Islet precursor cell (in vitro differentiated cells): Measurements from ENCODE around the gene ZNF837.
"Not testable (repeated sequence)": the region's sequence is repeated elsewhere in the genome, so short reads cannot be mapped to it uniquely, and the experiment has no call there.

Experiments used
- DNase-seq: peaks from one replicate; pipeline ENCODE4 v3.0.0-alpha.2; 2018

ZNF837 gene

GRCh38 chr19:58380662-58381459, at the start of gene ZNF837:
Gene ZNF837, minus strand, starts transcription at chr19:58381030. Its CDS starts 11,698 bp downstream, at chr19:58369332.
- DNase-seq, result peak; percentile 100

- no peak for DNase-seq
Observed at GRCh38 chr19:58429745-58430144, 48.9 kb upstream of the ZNF837 start.

- no peak for DNase-seq
Observed at GRCh38 chr19:58428617-58429016, 47.8 kb upstream of the ZNF837 start.

GRCh38 chr19:58417071-58417470, 36.2 kb upstream of the ZNF837 start:
- DNase-seq, result no peak

- DNase-seq, result no peak
Observed at GRCh38 chr19:58416604-58417003, 35.8 kb upstream of the ZNF837 start.

- peak; percentile 65 for DNase-seq
Observed at GRCh38 chr19:58409010-58409790, 28.4 kb upstream of the ZNF837 start.

- DNase-seq, result peak; percentile 98
Observed at GRCh38 chr19:58408152-58409009, 27.6 kb upstream of the ZNF837 start, which contains the start of gene ZNF584. Gene ZNF584, plus strand, starts transcription at chr19:58408649. Its CDS starts 499 bp downstream, at chr19:58409148.

GRCh38 chr19:58407658-58408151, 26.9 kb upstream of the ZNF837 start:
- peak; percentile 60 for DNase-seq

- no peak for DNase-seq
Observed at GRCh38 chr19:58406818-58407657, 26.2 kb upstream of the ZNF837 start.

- DNase-seq, result not testable (repeated sequence)
Observed at GRCh38 chr19:58403920-58404478, 23.2 kb upstream of the ZNF837 start.

GRCh38 chr19:58401840-58402421, 21.1 kb upstream of the ZNF837 start:
- DNase-seq, result no peak

- DNase-seq, result peak; percentile 100
Observed at GRCh38 chr19:58400916-58401839, 20.3 kb upstream of the ZNF837 start.

GRCh38 chr19:58400316-58400915, 19.6 kb upstream of the ZNF837 start:
- DNase-seq, result no peak

- no peak for DNase-seq
Observed at GRCh38 chr19:58399903-58400302, 19.1 kb upstream of the ZNF837 start.

GRCh38 chr19:58398545-58398944, 17.7 kb upstream of the ZNF837 start:
- DNase-seq, result no peak

- DNase-seq, result no peak
Observed at GRCh38 chr19:58398087-58398486, 17.3 kb upstream of the ZNF837 start.

GRCh38 chr19:58397533-58398037, 16.8 kb upstream of the ZNF837 start:
- DNase-seq, result no peak

- no peak for DNase-seq
Observed at GRCh38 chr19:58396691-58397532, 16.1 kb upstream of the ZNF837 start.
